ENCODE results near the gene AQP9.

DNA sequence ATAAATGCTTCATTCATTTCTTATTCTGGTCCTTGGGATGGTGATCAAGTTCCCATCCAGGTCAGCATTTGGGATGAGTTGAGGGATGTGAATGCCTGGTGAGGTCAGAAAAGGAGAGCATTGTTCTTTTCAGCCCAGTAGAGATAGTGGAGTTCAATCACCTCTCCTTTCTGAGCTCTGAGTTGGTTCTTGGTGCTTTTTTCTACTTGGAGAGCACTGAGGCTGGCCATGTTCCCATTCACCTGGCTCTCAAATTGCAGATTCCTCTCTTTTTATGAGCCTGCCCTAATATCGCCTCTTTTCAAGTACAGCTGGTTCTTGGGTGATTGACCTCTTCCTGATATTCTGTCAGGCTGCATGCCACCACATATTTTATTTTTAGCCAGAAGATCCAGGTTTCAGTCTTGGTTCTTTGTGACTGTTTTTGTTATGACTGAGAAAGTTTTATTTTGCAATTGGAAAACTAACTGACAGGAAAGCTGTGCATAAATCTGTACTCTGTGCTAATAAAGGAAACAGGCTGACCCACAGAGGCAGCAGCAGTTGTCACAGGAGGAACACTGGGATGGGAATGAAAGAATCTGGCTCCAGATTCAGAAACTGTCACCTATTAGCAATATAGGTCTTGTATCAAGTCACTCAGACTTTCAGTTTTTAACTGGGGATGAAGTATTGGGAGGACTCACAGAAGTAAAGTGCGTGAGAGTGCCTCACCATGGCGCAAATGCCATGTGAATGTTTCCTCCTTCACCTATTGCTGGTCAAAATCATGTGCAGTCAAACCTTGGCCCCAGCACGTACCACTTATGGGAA, 10.7 kb downstream of the AQP9 start:
- TF ChIP-seq EP300 (IDR thresholded peaks at IDR 0.05), result peak in 1 of 2 donors; percentile 22
- TF ChIP-seq POLR2A (IDR thresholded peaks at IDR 0.05), result no peak

Measured in tibial nerve (tissue), 3 donors.